Amniotic epithelial cell (primary cell): ENCODE results near the gene ST6GALNAC3.
"Not testable (repeated sequence)": the region's sequence is repeated elsewhere in the genome, so short reads cannot be mapped to it uniquely, and the experiment has no call there.

Experiments used
- DNase-seq: peaks from one replicate; pipeline ENCODE4 v3.0.0-alpha.2; 2010; ENCODE audit warnings: low read depth

The ST6GALNAC3 gene

GRCh38 chr1:76190749-76191424 is 116.3 kb downstream of the ST6GALNAC3 start:
- no peak for DNase-seq

GRCh38 chr1:76191561-76191960 is 117.0 kb downstream of the ST6GALNAC3 start:
- DNase-seq, result no peak

- peak; percentile 7 for DNase-seq
Observed at GRCh38 chr1:76198452-76198851, 123.9 kb downstream of the ST6GALNAC3 start.

- no peak for DNase-seq
Observed at GRCh38 chr1:76202670-76203069, 128.1 kb downstream of the ST6GALNAC3 start.

GRCh38 chr1:76203127-76203526 is 128.6 kb downstream of the ST6GALNAC3 start:
- no peak for DNase-seq

GRCh38 chr1:76209238-76209637 is 134.7 kb downstream of the ST6GALNAC3 start:
- no peak for DNase-seq

GRCh38 chr1:76209648-76210047 is 135.1 kb downstream of the ST6GALNAC3 start:
- DNase-seq, result no peak

- no peak for DNase-seq
Observed at GRCh38 chr1:76210160-76210559, 135.6 kb downstream of the ST6GALNAC3 start.

GRCh38 chr1:76218888-76219287 is 144.3 kb downstream of the ST6GALNAC3 start:
- no peak for DNase-seq

- no peak for DNase-seq
Observed at GRCh38 chr1:76219366-76219818, 144.8 kb downstream of the ST6GALNAC3 start.

- no peak for DNase-seq
Observed at GRCh38 chr1:76224752-76225151, 150.2 kb downstream of the ST6GALNAC3 start.

GRCh38 chr1:76225526-76225925 is 151.0 kb downstream of the ST6GALNAC3 start:
- DNase-seq, result peak; percentile 47

- DNase-seq, result no peak
Observed at GRCh38 chr1:76227621-76228020, 153.1 kb downstream of the ST6GALNAC3 start.

GRCh38 chr1:76229279-76230005 is 154.9 kb downstream of the ST6GALNAC3 start:
- DNase-seq, result no peak

- no peak for DNase-seq
Observed at GRCh38 chr1:76230842-76231281, 156.3 kb downstream of the ST6GALNAC3 start.

GRCh38 chr1:76231320-76231719 is 156.8 kb downstream of the ST6GALNAC3 start:
- DNase-seq, result no peak

GRCh38 chr1:76232666-76233065 is 158.1 kb downstream of the ST6GALNAC3 start:
- DNase-seq, result no peak

- no peak for DNase-seq
Observed at GRCh38 chr1:76234061-76234460, 159.5 kb downstream of the ST6GALNAC3 start.

GRCh38 chr1:76237211-76237610 is 162.7 kb downstream of the ST6GALNAC3 start:
- peak; percentile 62 for DNase-seq

GRCh38 chr1:76238094-76238628 is 163.6 kb downstream of the ST6GALNAC3 start:
- DNase-seq, result peak; percentile 82

GRCh38 chr1:76239470-76239918 is 164.9 kb downstream of the ST6GALNAC3 start:
- peak; percentile 50 for DNase-seq

GRCh38 chr1:76240316-76240715 is 165.8 kb downstream of the ST6GALNAC3 start:
- no peak for DNase-seq

- DNase-seq, result not testable (repeated sequence)
Observed at GRCh38 chr1:76242587-76242986, 168.0 kb downstream of the ST6GALNAC3 start.
